Stimulated activated naive CD8-positive, alpha-beta T cell treated with anti-CD3 and anti-CD28 coated beads, Interleukin-15, Interleukin-2, amounts not matched to agents 100 ng/mL and 50 ng/mL, for 24 hours (primary cell): ENCODE measurements around the gene USH2A.

Experiments
- H3K27ac Mint-ChIP-seq: one replicate; pipeline ENCODE4 v1.8.0; 2021; ENCODE audit warnings: mild to moderate bottlenecking, mixed read lengths
- H3K27me3 Mint-ChIP-seq: one replicate; pipeline ENCODE4 v1.8.0; 2021; ENCODE audit warnings: mixed read lengths
- H3K36me3 Mint-ChIP-seq: one replicate; pipeline ENCODE4 v1.8.0; 2021; ENCODE audit warnings: low read depth, mixed read lengths
- H3K4me1 Mint-ChIP-seq: one replicate; pipeline ENCODE4 v1.8.0; 2021; ENCODE audit warnings: low read depth, mixed read lengths
- H3K4me3 Mint-ChIP-seq: one replicate; pipeline ENCODE4 v1.8.0; 2021; ENCODE audit warnings: mild to moderate bottlenecking, mixed read lengths
- H3K9me3 Mint-ChIP-seq: one replicate; pipeline ENCODE4 v1.8.0; 2021; ENCODE audit warnings: mixed read lengths

Gene USH2A

GRCh38 chr1:215875712-215876111 lies 547.5 kb downstream of the USH2A start:
- no peaks in the 10 kb centered on the region for H3K9me3 Mint-ChIP-seq
- H3K4me3 Mint-ChIP-seq, result no peak overlapping the region
- H3K36me3 Mint-ChIP-seq, result no peaks in the 10 kb centered on the region
- H3K27me3 Mint-ChIP-seq, result no peaks in the 10 kb centered on the region
- H3K27ac Mint-ChIP-seq, result no peak overlapping the region
- H3K4me1 Mint-ChIP-seq, result no peaks in the 10 kb centered on the region

GRCh38 chr1:215875236-215875635 lies 548.0 kb downstream of the USH2A start:
- Mint-ChIP-seq H3K9me3 (no peaks in the 10 kb centered on the region), H3K4me3 (no peak overlapping the region), H3K27me3 (no peaks in the 10 kb centered on the region), H3K27ac (no peak overlapping the region), H3K36me3 (no peaks in the 10 kb centered on the region), H3K4me1 (no peaks in the 10 kb centered on the region)

GRCh38 chr1:215872658-215873057 lies 550.6 kb downstream of the USH2A start:
- no peak overlapping the region for H3K27ac Mint-ChIP-seq
- H3K27me3 Mint-ChIP-seq, result no peaks in the 10 kb centered on the region
- no peaks in the 10 kb centered on the region for H3K36me3 Mint-ChIP-seq
- no peak overlapping the region for H3K4me3 Mint-ChIP-seq
- H3K4me1 Mint-ChIP-seq, result no peaks in the 10 kb centered on the region
- H3K9me3 Mint-ChIP-seq, result no peaks in the 10 kb centered on the region

- H3K4me1 Mint-ChIP-seq, result no peaks in the 10 kb centered on the region
- H3K27me3 Mint-ChIP-seq, result no peaks in the 10 kb centered on the region
- H3K4me3 Mint-ChIP-seq, result no peak overlapping the region
- H3K27ac Mint-ChIP-seq, result no peak overlapping the region
- peaks cover 6% of the 10 kb centered on the region for H3K9me3 Mint-ChIP-seq
- H3K36me3 Mint-ChIP-seq, result no peaks in the 10 kb centered on the region
Observed at GRCh38 chr1:215868500-215868899, 554.7 kb downstream of the USH2A start.

GRCh38 chr1:215865060-215865459 lies 558.2 kb downstream of the USH2A start:
- Mint-ChIP-seq H3K9me3 (peaks cover 15% of the 10 kb centered on the region), H3K4me3 (no peak overlapping the region), H3K4me1 (no peaks in the 10 kb centered on the region), H3K27me3 (no peaks in the 10 kb centered on the region), H3K27ac (no peak overlapping the region), H3K36me3 (no peaks in the 10 kb centered on the region)

- Mint-ChIP-seq H3K27me3 (no peaks in the 10 kb centered on the region), H3K4me3 (no peak overlapping the region), H3K36me3 (no peaks in the 10 kb centered on the region), H3K27ac (no peak overlapping the region), H3K9me3 (peaks cover 15% of the 10 kb centered on the region), H3K4me1 (no peaks in the 10 kb centered on the region)
Observed at GRCh38 chr1:215863796-215864195, 559.5 kb downstream of the USH2A start.

- Mint-ChIP-seq H3K4me3 (no peak overlapping the region), H3K4me1 (no peaks in the 10 kb centered on the region), H3K27ac (no peak overlapping the region), H3K36me3 (no peaks in the 10 kb centered on the region), H3K9me3 (peaks cover 25% of the 10 kb centered on the region), H3K27me3 (no peaks in the 10 kb centered on the region)
Observed at GRCh38 chr1:215860833-215861232, 562.4 kb downstream of the USH2A start.

- H3K4me3 Mint-ChIP-seq, result no peak overlapping the region
- no peaks in the 10 kb centered on the region for H3K4me1 Mint-ChIP-seq
- peaks cover 26% of the 10 kb centered on the region for H3K9me3 Mint-ChIP-seq
- H3K36me3 Mint-ChIP-seq, result no peaks in the 10 kb centered on the region
- no peaks in the 10 kb centered on the region for H3K27me3 Mint-ChIP-seq
- no peak overlapping the region for H3K27ac Mint-ChIP-seq
Observed at GRCh38 chr1:215857317-215857716, 565.9 kb downstream of the USH2A start.

- Mint-ChIP-seq H3K9me3 (peaks cover 16% of the 10 kb centered on the region), H3K4me1 (no peaks in the 10 kb centered on the region), H3K27me3 (no peaks in the 10 kb centered on the region), H3K27ac (no peak overlapping the region), H3K4me3 (no peak overlapping the region), H3K36me3 (no peaks in the 10 kb centered on the region)
Observed at GRCh38 chr1:215845234-215845891, 577.9 kb downstream of the USH2A start.

GRCh38 chr1:215844777-215845176 lies 578.5 kb downstream of the USH2A start:
- Mint-ChIP-seq H3K4me3 (no peak overlapping the region), H3K27ac (no peak overlapping the region), H3K9me3 (peaks cover 16% of the 10 kb centered on the region), H3K27me3 (no peaks in the 10 kb centered on the region), H3K4me1 (no peaks in the 10 kb centered on the region), H3K36me3 (no peaks in the 10 kb centered on the region)

GRCh38 chr1:215844266-215844665 lies 579.0 kb downstream of the USH2A start:
- H3K4me3 Mint-ChIP-seq, result no peak overlapping the region
- H3K27ac Mint-ChIP-seq, result no peak overlapping the region
- no peaks in the 10 kb centered on the region for H3K4me1 Mint-ChIP-seq
- H3K27me3 Mint-ChIP-seq, result no peaks in the 10 kb centered on the region
- no peaks in the 10 kb centered on the region for H3K36me3 Mint-ChIP-seq
- H3K9me3 Mint-ChIP-seq, result peaks cover 16% of the 10 kb centered on the region

GRCh38 chr1:215842905-215843304 lies 580.3 kb downstream of the USH2A start:
- Mint-ChIP-seq H3K9me3 (peaks cover 22% of the 10 kb centered on the region), H3K27me3 (no peaks in the 10 kb centered on the region), H3K4me3 (no peak overlapping the region), H3K27ac (no peak overlapping the region), H3K36me3 (no peaks in the 10 kb centered on the region), H3K4me1 (no peaks in the 10 kb centered on the region)

- Mint-ChIP-seq H3K4me3 (no peak overlapping the region), H3K4me1 (no peaks in the 10 kb centered on the region), H3K9me3 (peaks cover 12% of the 10 kb centered on the region), H3K36me3 (no peaks in the 10 kb centered on the region), H3K27ac (no peak overlapping the region), H3K27me3 (no peaks in the 10 kb centered on the region)
Observed at GRCh38 chr1:215835951-215836350, 587.3 kb downstream of the USH2A start.

GRCh38 chr1:215833941-215834729 lies 589.1 kb downstream of the USH2A start:
- Mint-ChIP-seq H3K36me3 (no peaks in the 10 kb centered on the region), H3K27me3 (no peaks in the 10 kb centered on the region), H3K27ac (no peak overlapping the region), H3K4me3 (no peak overlapping the region), H3K9me3 (peaks cover 10% of the 10 kb centered on the region), H3K4me1 (no peaks in the 10 kb centered on the region)

GRCh38 chr1:215830226-215830810 lies 592.9 kb downstream of the USH2A start:
- Mint-ChIP-seq H3K27me3 (no peaks in the 10 kb centered on the region), H3K4me3 (no peak overlapping the region), H3K27ac (no peak overlapping the region), H3K9me3 (peaks cover 4% of the 10 kb centered on the region), H3K4me1 (no peaks in the 10 kb centered on the region), H3K36me3 (no peaks in the 10 kb centered on the region)
